ENCODE measurements around the gene C1orf141. TPM values are rescaled to one million over a fixed set of nuclear protein-coding genes. Genes with fewer than 3 reads are reported as not detected.

C1orf141 gene
- total and polyA plus RNA-seq, 2 of the 8 experiments (the other 6 are each of a cell fraction or from before 2014, with no cell fraction given) = not detected

GRCh38 chr1:67084765-67085318 lies 49.9 kb downstream of the C1orf141 start (continued):
- TF ChIP-seq HDAC6 (IDR thresholded peaks at IDR 0.05; ENCODE audit: low read depth, low read length) = no peak
- TF ChIP-seq TAF7 (optimal IDR thresholded peaks at IDR 0.05; ENCODE audit: borderline replicate concordance, low read depth, low read length) = no peak
- no peak for TF ChIP-seq SIN3A (conservative IDR thresholded peaks at IDR 0.05 in 1 of 2, IDR thresholded peaks at IDR 0.05 in 1 of 2; ENCODE audit: low read depth in 1 of 2, low read length in 2 of 2)
- TF ChIP-seq CHD2 (IDR thresholded peaks at IDR 0.05; ENCODE audit: low read length) = no peak
- no peak for TF ChIP-seq FOSL1 (IDR thresholded peaks at IDR 0.05; ENCODE audit: insufficient read depth, low read depth, low read length)

Data from H1 (cell line).